IMR-90 (cell line): ENCODE measurements around the gene TTLL4. TPM values are rescaled to one million over a fixed set of nuclear protein-coding genes. Genes with fewer than 3 reads are reported as not detected.

ENCODE experiments used
- POLR2A ChIP-seq: IDR thresholded peaks from 2 replicates; pipeline ENCODE4 v1.6.1; 2012; ENCODE audit warnings: mild to moderate bottlenecking, low read depth, low read length
- RCOR1 ChIP-seq: IDR thresholded peaks from 2 replicates; pipeline ENCODE4 v1.6.1; 2012; ENCODE audit warnings: mild to moderate bottlenecking, low read length, improper control_type of control experiment; ENCODE audit not compliant: insufficient replicate concordance
- USF2 ChIP-seq: fragments of 150-350 bp; IDR thresholded peaks from 2 replicates; pipeline ENCODE4 v1.6.1; 2017; ENCODE audit warnings: mild to moderate bottlenecking, antibody characterized with exemption, low read length, low read depth
- polyA plus RNA-seq, 3 experiments: library from polyadenylated mRNA; depleted of rRNA; stranded (reverse); fragments of >200 nt; gene quantifications; 2 replicates each; pipeline ENCODE4 v1.2.3, GENCODE V29; 2012; ENCODE audit warnings: low replicate concordance in 1 of 3
- total RNA-seq: library from RNA; depleted of rRNA; stranded (reverse); fragments of >200 nt; gene quantifications from 2 replicates; pipeline ENCODE4 v1.2.3, GENCODE V29; 2012

TTLL4 gene
- total and polyA plus RNA-seq, 2 of the 4 experiments (the other 2 are of a cell fraction): 9.0 to 22.9 TPM

GRCh38 chr2:218780851-218781690, 70.4 kb downstream of the TTLL4 start (continued):
- TF ChIP-seq USF2 (no peak), POLR2A (no peak), RCOR1 (no peak)
